ENCODE measurements around the gene TRIM47. TPM values are rescaled to one million over a fixed set of nuclear protein-coding genes. Genes with fewer than 3 reads are reported as not detected.
"Not testable (repeated sequence)": the region's sequence is repeated elsewhere in the genome, so short reads cannot be mapped to it uniquely, and the experiment has no call there.

Gene TRIM47
- total RNA-seq, 4 donors from 2014 or later, result 21.0 to 146 (median 40.8) TPM

GRCh38 chr17:75864448-75864871 lies 13.9 kb downstream of the TRIM47 start:
- no peaks in the 10 kb centered on the region for H3K36me3 ChIP-seq
- H3K4me1 ChIP-seq, result peaks cover 0 to 52% (median 35%) of the 10 kb centered on the region in 3 donors
- ATAC-seq, result peak; percentile 89
- peak overlapping the region; percentile 52 to 84 (median 79) for H3K27ac ChIP-seq
- H3K4me3 ChIP-seq, result no peak overlapping the region
- H3K27me3 ChIP-seq, result no peaks in the 10 kb centered on the region
- 7% methylated on average over 2 to 4 of the region's 8 CpGs for WGBS, 2 donors (ENCODE audit: low coverage in 1 of 2)
- TF ChIP-seq POLR2A (IDR thresholded peaks at IDR 0.05) (no peak), POLR2AphosphoS5 (IDR thresholded peaks at IDR 0.05) (peak; percentile 71), CTCF (IDR thresholded peaks at IDR 0.05) (peak in 1 of 4 experiments; percentile 7), EP300 (IDR thresholded peaks at IDR 0.05) (no peak)
- no peaks in the 10 kb centered on the region for H3K9me3 ChIP-seq

- TF ChIP-seq POLR2A (IDR thresholded peaks at IDR 0.05) (peak in 1 of 2 donors; percentile 21), POLR2AphosphoS5 (IDR thresholded peaks at IDR 0.05) (peak; percentile 55), CTCF (IDR thresholded peaks at IDR 0.05) (no peak)
- 36 to 60% methylated on average over 9 of the region's 9 CpGs for WGBS, 2 donors (ENCODE audit: low coverage in 1 of 2)
- peak overlapping the region; percentile 26 to 85 (median 82) for H3K27ac ChIP-seq
- no peaks in the 10 kb centered on the region for H3K36me3 ChIP-seq
- no peaks in the 10 kb centered on the region for H3K27me3 ChIP-seq
- peak; percentile 79 for ATAC-seq
- H3K4me3 ChIP-seq, result no peak overlapping the region
- peaks cover 0 to 36% (median 30%) of the 10 kb centered on the region in 3 donors for H3K4me1 ChIP-seq
- H3K9me3 ChIP-seq, result no peaks in the 10 kb centered on the region
Measured at GRCh38 chr17:75861927-75862317, 16.5 kb downstream of the TRIM47 start.

GRCh38 chr17:75859358-75859757 lies 19.0 kb downstream of the TRIM47 start:
- not testable (repeated sequence) for ATAC-seq, H3K27me3 ChIP-seq, H3K4me3 ChIP-seq, H3K9me3 ChIP-seq, H3K36me3 ChIP-seq
- 84 to 97% methylated on average over 5 to 10 of the region's 10 CpGs for WGBS, 2 donors (ENCODE audit: low coverage in 1 of 2)
- Histone ChIP-seq H3K27ac (peak overlapping the region in 3 of 4 donors; percentile 25 to 64 (median 51)), H3K4me1 (peaks cover 0 to 35% (median 19%) of the 10 kb centered on the region in 3 donors)

GRCh38 chr17:75856062-75856756 lies 22.2 kb downstream of the TRIM47 start:
- H3K4me1 ChIP-seq, result peaks cover 0 to 43% (median 15%) of the 10 kb centered on the region in 3 donors
- peak overlapping the region; percentile 57 to 94 for H3K4me3 ChIP-seq
- peak overlapping the region; percentile 96 to 100 (median 98) for H3K27ac ChIP-seq
- TF ChIP-seq POLR2AphosphoS5 (IDR thresholded peaks at IDR 0.05) (no peak), CTCF (IDR thresholded peaks at IDR 0.05) (peak in 1 of 4 experiments; percentile 20)
- WGBS, 2 donors (ENCODE audit: low coverage in 1 of 2), result 6% methylated on average over 7 of the region's 24 CpGs; no CpG with 5 or more reads in 1 of the 2 donors
- no peaks in the 10 kb centered on the region for H3K9me3 ChIP-seq
- H3K27me3 ChIP-seq, result no peaks in the 10 kb centered on the region
- H3K36me3 ChIP-seq, result peaks cover 0 to 22% of the 10 kb centered on the region in 2 donors
- ATAC-seq, result peak; percentile 47

- ATAC-seq, result peak; percentile 95
- Histone ChIP-seq H3K4me3 (peak within 1 kb of the TSS; percentile 94 to 95), H3K4me1 (peaks cover 0 to 49% (median 13%) of the 10 kb centered on the region in 3 donors), H3K27me3 (no peaks in the 10 kb centered on the region), H3K36me3 (peaks cover 0 to 29% of the 10 kb centered on the region in 2 donors), H3K9me3 (no peaks in the 10 kb centered on the region), H3K27ac (peak within 1 kb of the TSS; percentile 97 to 100 (median 100))
- WGBS, 2 donors (ENCODE audit: low coverage in 1 of 2), result 0% methylated on average over 5 to 7 of the region's 58 CpGs
- TF ChIP-seq POLR2AphosphoS5 (IDR thresholded peaks at IDR 0.05) (peak; percentile 98), EP300 (IDR thresholded peaks at IDR 0.05) (no peak), POLR2A (IDR thresholded peaks at IDR 0.05) (peak; percentile 96 to 97), CTCF (IDR thresholded peaks at IDR 0.05) (peak in 3 of 4 experiments; percentile 53 to 81 (median 57))
Measured at GRCh38 chr17:75855310-75856061, 22.9 kb downstream of the TRIM47 start, which contains the start of gene WBP2. Gene WBP2 (minus strand): TSS chr17:75855335. CDS start chr17:75855297, 38 bp downstream.
